Measurements from ENCODE around the gene CD248.

DNA sequence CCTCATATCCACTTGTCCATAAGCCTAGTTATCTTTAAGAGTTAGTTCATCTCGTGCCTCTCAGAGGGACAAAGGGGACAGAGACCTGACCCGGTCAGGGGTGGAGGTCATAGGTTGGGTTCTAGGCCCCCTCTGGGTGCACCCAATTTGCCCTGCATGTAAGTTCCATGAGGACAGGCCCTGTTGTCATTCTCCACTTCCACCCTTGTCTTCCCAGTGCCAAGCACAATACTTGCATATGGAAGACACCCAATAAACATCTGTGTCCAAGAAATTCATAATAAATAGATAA, 26.6 kb downstream of the CD248 start:
- TF ChIP-seq, protein P1, sequence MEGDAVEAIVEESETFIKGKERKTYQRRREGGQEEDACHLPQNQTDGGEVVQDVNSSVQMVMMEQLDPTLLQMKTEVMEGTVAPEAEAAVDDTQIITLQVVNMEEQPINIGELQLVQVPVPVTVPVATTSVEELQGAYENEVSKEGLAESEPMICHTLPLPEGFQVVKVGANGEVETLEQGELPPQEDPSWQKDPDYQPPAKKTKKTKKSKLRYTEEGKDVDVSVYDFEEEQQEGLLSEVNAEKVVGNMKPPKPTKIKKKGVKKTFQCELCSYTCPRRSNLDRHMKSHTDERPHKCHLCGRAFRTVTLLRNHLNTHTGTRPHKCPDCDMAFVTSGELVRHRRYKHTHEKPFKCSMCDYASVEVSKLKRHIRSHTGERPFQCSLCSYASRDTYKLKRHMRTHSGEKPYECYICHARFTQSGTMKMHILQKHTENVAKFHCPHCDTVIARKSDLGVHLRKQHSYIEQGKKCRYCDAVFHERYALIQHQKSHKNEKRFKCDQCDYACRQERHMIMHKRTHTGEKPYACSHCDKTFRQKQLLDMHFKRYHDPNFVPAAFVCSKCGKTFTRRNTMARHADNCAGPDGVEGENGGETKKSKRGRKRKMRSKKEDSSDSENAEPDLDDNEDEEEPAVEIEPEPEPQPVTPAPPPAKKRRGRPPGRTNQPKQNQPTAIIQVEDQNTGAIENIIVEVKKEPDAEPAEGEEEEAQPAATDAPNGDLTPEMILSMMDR (IDR thresholded peaks at IDR 0.05; ENCODE audit: insufficient read depth, low read depth, low read length) = no peak
- TF ChIP-seq EZH2 (IDR thresholded peaks at IDR 0.05; ENCODE audit: insufficient read depth, low read length) = no peak

Data from astrocyte (in vitro differentiated cells and primary cell).